GM23338 (cell line): Measurements from ENCODE around the gene CPLANE1. TPM values are rescaled to one million over a fixed set of nuclear protein-coding genes. Genes with fewer than 3 reads are reported as not detected.

Source experiments
- ATAC-seq: fragments of 200-7000 bp; cut with Tn5 transposase; 3 replicates; pipeline ENCODE4 v1.9.1; 2020
- DNase-seq: peaks from one replicate; pipeline ENCODE4 v3.0.0-alpha.2; 2015; ENCODE audit warnings: low spot score
- H2AFZ ChIP-seq: fragments of 200-600 bp; sonication (generic); 2 replicates; pipeline ENCODE4 v1.8.0; 2016; ENCODE audit warnings: antibody characterized with exemption, mild to moderate bottlenecking, moderate library complexity
- H3F3A ChIP-seq: fragments of 200-600 bp; sonication (generic); replicated peaks from 2 replicates; pipeline ENCODE4 v1.8.0; 2017; ENCODE audit warnings: antibody characterized with exemption, mixed run types, low read depth
- H3K27ac ChIP-seq: fragments of 200-600 bp; sonication (generic); 2 replicates; pipeline ENCODE4 v1.6.1; 2016; ENCODE audit warnings: low read depth
- H3K27me3 ChIP-seq: fragments of 200-600 bp; sonication (generic); 2 replicates; pipeline ENCODE4 v1.8.0; 2016; ENCODE audit warnings: mild to moderate bottlenecking, mixed run types, moderate library complexity; ENCODE audit not compliant: insufficient read depth
- H3K36me3 ChIP-seq: fragments of 200-600 bp; sonication (generic); 2 replicates; pipeline ENCODE4 v1.8.0; 2016; ENCODE audit warnings: mild to moderate bottlenecking; ENCODE audit not compliant: insufficient read depth
- H3K4me1 ChIP-seq: fragments of 200-600 bp; sonication (generic); 2 replicates; pipeline ENCODE4 v1.8.0; 2016; ENCODE audit warnings: mild to moderate bottlenecking, moderate library complexity; ENCODE audit not compliant: insufficient read depth
- H3K4me2 ChIP-seq: fragments of 200-600 bp; sonication (generic); 2 replicates; pipeline ENCODE4 v1.7.1; 2017; ENCODE audit warnings: mixed run types
- H3K4me3 ChIP-seq: fragments of 200-600 bp; sonication (generic); 2 replicates; pipeline ENCODE4 v1.6.1; 2016; ENCODE audit warnings: mixed run types
- H3K79me2 ChIP-seq: fragments of 200-600 bp; sonication (generic); replicated peaks from 2 replicates; pipeline ENCODE4 v1.8.0; 2017; ENCODE audit warnings: mild to moderate bottlenecking; ENCODE audit not compliant: insufficient read depth
- H3K9me2 ChIP-seq: fragments of 200-600 bp; sonication (generic); 2 replicates; pipeline ENCODE4 v1.8.0; 2017; ENCODE audit not compliant: insufficient read depth
- H4K20me1 ChIP-seq: fragments of 200-600 bp; sonication (generic); replicated peaks from 2 replicates; pipeline ENCODE4 v1.8.0; 2017; ENCODE audit warnings: mild to moderate bottlenecking; ENCODE audit not compliant: insufficient read depth
- H3K27ac Mint-ChIP-seq: 2 replicates; pipeline ENCODE4 v1.8.0; 2020; ENCODE audit warnings: inconsistent platforms, mild to moderate bottlenecking, moderate library complexity, mixed read lengths
- H3K27me3 Mint-ChIP-seq: 3 replicates; pipeline ENCODE4 v1.8.0; 2022; ENCODE audit warnings: low read depth, mild to moderate bottlenecking, moderate library complexity, mixed read lengths, inconsistent platforms; ENCODE audit not compliant: insufficient read depth, poor library complexity
- H3K36me3 Mint-ChIP-seq: 3 replicates; pipeline ENCODE4 v1.8.0; 2021; ENCODE audit warnings: low read depth, mild to moderate bottlenecking, inconsistent platforms, moderate library complexity, mixed read lengths
- H3K4me1 Mint-ChIP-seq: 3 replicates; pipeline ENCODE4 v1.8.0; 2020; ENCODE audit warnings: mild to moderate bottlenecking, inconsistent platforms, mixed read lengths
- H3K4me3 Mint-ChIP-seq: 3 replicates; pipeline ENCODE4 v1.8.0; 2021; ENCODE audit warnings: moderate library complexity, mild to moderate bottlenecking, inconsistent platforms, mixed read lengths
- H3K9me3 Mint-ChIP-seq: 3 replicates; pipeline ENCODE4 v1.8.0; 2020; ENCODE audit warnings: moderate library complexity, mild to moderate bottlenecking, inconsistent platforms, mixed read lengths
- CREB1 ChIP-seq: fragments of 250-450 bp; sonication (Bioruptor Pico); IDR thresholded peaks from 2 replicates; pipeline ENCODE4 v1.5.0; 2020; ENCODE audit warnings: low read depth, mild to moderate bottlenecking, moderate library complexity
- EZH2 ChIP-seq: fragments of 200-600 bp; sonication (generic); IDR thresholded peaks from one replicate; pipeline ENCODE4 v1.8.0; 2017; ENCODE audit warnings: antibody characterized with exemption, mild to moderate bottlenecking, low read depth; ENCODE audit not compliant: unreplicated experiment
- EZH2phosphoT487 ChIP-seq: fragments of 200-600 bp; sonication (generic); IDR thresholded peaks from one replicate; pipeline ENCODE4 v1.8.1; 2018; ENCODE audit warnings: antibody characterized with exemption; ENCODE audit not compliant: unreplicated experiment
- JUNB ChIP-seq: IDR thresholded peaks from one replicate; pipeline ENCODE4 v1.6.1; 2016; ENCODE audit warnings: antibody characterized with exemption; ENCODE audit not compliant: unreplicated experiment
- NANOG ChIP-seq: IDR thresholded peaks from 2 replicates; pipeline ENCODE4 v1.6.1; 2016; ENCODE audit warnings: antibody characterized with exemption, borderline replicate concordance
- ZNF114 ChIP-seq: fragments of 250-450 bp; sonication (Bioruptor Pico); IDR thresholded peaks from 2 replicates; pipeline ENCODE4 v1.5.0; 2020; ENCODE audit warnings: mild to moderate bottlenecking, moderate library complexity
- ZNF331 ChIP-seq: fragments of 250-450 bp; sonication (Bioruptor Pico); IDR thresholded peaks from 2 replicates; pipeline ENCODE4 v1.5.0; 2020; ENCODE audit warnings: low read depth, mild to moderate bottlenecking, moderate library complexity
- ZNF462 ChIP-seq: fragments of 250-450 bp; sonication (Bioruptor Pico); IDR thresholded peaks from 2 replicates; pipeline ENCODE4 v1.5.0; 2020; ENCODE audit warnings: mild to moderate bottlenecking, moderate library complexity
- polyA plus RNA-seq: library from polyadenylated mRNA; unstranded; fragments of >200 nt; fragmentation: Nextera tagmentation; extraction: Ambion mirVana; gene quantifications from 2 replicates; pipeline ENCODE4 v1.2.1, GENCODE V29; 2016
- total RNA-seq: library from RNA; depleted of rRNA; stranded (reverse); fragments of >200 nt; shearing (Covaris generic); gene quantifications from 2 replicates; pipeline ENCODE4 v1.2.3, GENCODE V29; 2014
- TF ChIP-seq, protein P1 (sequence below), 2 experiments: fragments of 200-600 bp in 1 of 2; sonication (generic) in 1 of 2; conservative IDR thresholded peaks; 2 replicates each; pipeline versions ENCODE4 v1.5.1 to v1.6.1; 2016 to 2017; ENCODE audit warnings: antibody characterized with exemption in 2 of 2, low read depth in 2 of 2, mild to moderate bottlenecking in 2 of 2, moderate library complexity in 1 of 2
- TF ChIP-seq, protein P2 (sequence below): IDR thresholded peaks from one replicate; pipeline ENCODE4 v1.6.1; 2018; ENCODE audit warnings: antibody characterized with exemption; ENCODE audit not compliant: unreplicated experiment

Gene CPLANE1
- total and polyA plus RNA-seq, 2 experiments from 2014 or later, result 5.1 to 8.3 TPM

GRCh38 chr5:37198061-37198460, 51.1 kb downstream of the CPLANE1 start (continued):
- TF ChIP-seq, protein P1, sequence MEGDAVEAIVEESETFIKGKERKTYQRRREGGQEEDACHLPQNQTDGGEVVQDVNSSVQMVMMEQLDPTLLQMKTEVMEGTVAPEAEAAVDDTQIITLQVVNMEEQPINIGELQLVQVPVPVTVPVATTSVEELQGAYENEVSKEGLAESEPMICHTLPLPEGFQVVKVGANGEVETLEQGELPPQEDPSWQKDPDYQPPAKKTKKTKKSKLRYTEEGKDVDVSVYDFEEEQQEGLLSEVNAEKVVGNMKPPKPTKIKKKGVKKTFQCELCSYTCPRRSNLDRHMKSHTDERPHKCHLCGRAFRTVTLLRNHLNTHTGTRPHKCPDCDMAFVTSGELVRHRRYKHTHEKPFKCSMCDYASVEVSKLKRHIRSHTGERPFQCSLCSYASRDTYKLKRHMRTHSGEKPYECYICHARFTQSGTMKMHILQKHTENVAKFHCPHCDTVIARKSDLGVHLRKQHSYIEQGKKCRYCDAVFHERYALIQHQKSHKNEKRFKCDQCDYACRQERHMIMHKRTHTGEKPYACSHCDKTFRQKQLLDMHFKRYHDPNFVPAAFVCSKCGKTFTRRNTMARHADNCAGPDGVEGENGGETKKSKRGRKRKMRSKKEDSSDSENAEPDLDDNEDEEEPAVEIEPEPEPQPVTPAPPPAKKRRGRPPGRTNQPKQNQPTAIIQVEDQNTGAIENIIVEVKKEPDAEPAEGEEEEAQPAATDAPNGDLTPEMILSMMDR (conservative IDR thresholded peaks at IDR 0.05; ENCODE audit: low read depth in 2 of 2), result no peak
- no peak for TF ChIP-seq NANOG
- no peak for TF ChIP-seq ZNF331 (CRISPR knock-in tag)
- TF ChIP-seq EZH2phosphoT487, result no peak
- TF ChIP-seq ZNF114 (CRISPR knock-in tag), result no peak

GRCh38 chr5:37197340-37198050, 51.7 kb downstream of the CPLANE1 start:
- peak; percentile 65 for ATAC-seq
- DNase-seq, result peak; percentile 36
- H2AFZ ChIP-seq, result no peak overlapping the region

More at GRCh38 chr5:37197340-37198050, 51.7 kb downstream of the CPLANE1 start:
- Histone ChIP-seq H4K20me1 (no peaks in the 10 kb centered on the region), H3F3A (no peaks in the 10 kb centered on the region), H3K27me3 (no peaks in the 10 kb centered on the region), H3K4me1 (no peaks in the 10 kb centered on the region), H3K36me3 (peaks cover 6% of the 10 kb centered on the region; the same call in 1 of the 2 replicates), H3K4me2 (no peak overlapping the region), H3K27ac (no peak overlapping the region; the same call in 1 of the 2 replicates), H3K79me2 (no peaks in the 10 kb centered on the region), H3K4me3 (no peak overlapping the region), H3K9me2 (no peaks in the 10 kb centered on the region)
- H3K36me3 Mint-ChIP-seq, result peaks cover 9% of the 10 kb centered on the region; the same call in 2 of the 3 replicates
- H3K4me3 Mint-ChIP-seq, result no peak overlapping the region
- TF ChIP-seq EZH2phosphoT487 (no peak), CREB1 (CRISPR knock-in tag) (no peak), ZNF462 (no peak), JUNB (no peak), EZH2 (no peak)
- TF ChIP-seq, protein P1 (conservative IDR thresholded peaks at IDR 0.05; ENCODE audit: low read depth in 2 of 2), result no peak
- TF ChIP-seq, protein P2, sequence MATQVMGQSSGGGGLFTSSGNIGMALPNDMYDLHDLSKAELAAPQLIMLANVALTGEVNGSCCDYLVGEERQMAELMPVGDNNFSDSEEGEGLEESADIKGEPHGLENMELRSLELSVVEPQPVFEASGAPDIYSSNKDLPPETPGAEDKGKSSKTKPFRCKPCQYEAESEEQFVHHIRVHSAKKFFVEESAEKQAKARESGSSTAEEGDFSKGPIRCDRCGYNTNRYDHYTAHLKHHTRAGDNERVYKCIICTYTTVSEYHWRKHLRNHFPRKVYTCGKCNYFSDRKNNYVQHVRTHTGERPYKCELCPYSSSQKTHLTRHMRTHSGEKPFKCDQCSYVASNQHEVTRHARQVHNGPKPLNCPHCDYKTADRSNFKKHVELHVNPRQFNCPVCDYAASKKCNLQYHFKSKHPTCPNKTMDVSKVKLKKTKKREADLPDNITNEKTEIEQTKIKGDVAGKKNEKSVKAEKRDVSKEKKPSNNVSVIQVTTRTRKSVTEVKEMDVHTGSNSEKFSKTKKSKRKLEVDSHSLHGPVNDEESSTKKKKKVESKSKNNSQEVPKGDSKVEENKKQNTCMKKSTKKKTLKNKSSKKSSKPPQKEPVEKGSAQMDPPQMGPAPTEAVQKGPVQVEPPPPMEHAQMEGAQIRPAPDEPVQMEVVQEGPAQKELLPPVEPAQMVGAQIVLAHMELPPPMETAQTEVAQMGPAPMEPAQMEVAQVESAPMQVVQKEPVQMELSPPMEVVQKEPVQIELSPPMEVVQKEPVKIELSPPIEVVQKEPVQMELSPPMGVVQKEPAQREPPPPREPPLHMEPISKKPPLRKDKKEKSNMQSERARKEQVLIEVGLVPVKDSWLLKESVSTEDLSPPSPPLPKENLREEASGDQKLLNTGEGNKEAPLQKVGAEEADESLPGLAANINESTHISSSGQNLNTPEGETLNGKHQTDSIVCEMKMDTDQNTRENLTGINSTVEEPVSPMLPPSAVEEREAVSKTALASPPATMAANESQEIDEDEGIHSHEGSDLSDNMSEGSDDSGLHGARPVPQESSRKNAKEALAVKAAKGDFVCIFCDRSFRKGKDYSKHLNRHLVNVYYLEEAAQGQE, result no peak
- no peaks in the 10 kb centered on the region; the same call in 1 of the 3 replicates for H3K4me1 Mint-ChIP-seq
- H3K9me3 Mint-ChIP-seq, result no peaks in the 10 kb centered on the region
- no peak overlapping the region for H3K27ac Mint-ChIP-seq
- H3K27me3 Mint-ChIP-seq, result peaks cover 3% of the 10 kb centered on the region
